HCT116 (cell line): ENCODE measurements around the gene PPIL4.

Experiments used
- ATF3 ChIP-seq: IDR thresholded peaks from 2 replicates; pipeline ENCODE4 v1.6.1; 2012
- CTCF ChIP-seq, 3 experiments: fragments of 200-600 bp in 1 of 3; sonication (generic) in 1 of 3; IDR thresholded peaks in 2 of 3; conservative IDR thresholded peaks in 1 of 3; 2 replicates each; pipeline ENCODE4 v1.5.1; 2012 to 2017; ENCODE audit warnings: low read depth in 2 of 3, low read length in 2 of 3, antibody characterized with exemption in 1 of 3, borderline replicate concordance in 1 of 3, control low read depth in 1 of 3, mild to moderate bottlenecking in 1 of 3, mixed read lengths in 1 of 3, mixed run types in 1 of 3, moderate library complexity in 1 of 3; ENCODE audit not compliant: insufficient read depth in 1 of 3
- EZH2 ChIP-seq: fragments of 200-600 bp; sonication (generic); IDR thresholded peaks from 2 replicates; pipeline ENCODE4 v1.6.1; 2017; ENCODE audit warnings: antibody characterized with exemption, mixed run types
- EZH2phosphoT487 ChIP-seq: fragments of 200-600 bp; IDR thresholded peaks from 2 replicates; pipeline ENCODE4 v1.6.1; 2018; ENCODE audit warnings: antibody characterized with exemption, borderline replicate concordance
- FOSL1 ChIP-seq: IDR thresholded peaks from 2 replicates; pipeline ENCODE4 v1.6.1; 2012; ENCODE audit warnings: low read depth
- JUND ChIP-seq: IDR thresholded peaks from 2 replicates; pipeline ENCODE4 v1.6.1; 2012
- POLR2A ChIP-seq: IDR thresholded peaks from 2 replicates; pipeline ENCODE4 v1.7.0; 2011; ENCODE audit warnings: borderline replicate concordance; ENCODE audit not compliant: insufficient read depth, insufficient read length; ENCODE audit errors: extremely low read depth
- POLR2AphosphoS5 ChIP-seq: IDR thresholded peaks from 2 replicates; pipeline ENCODE4 v1.6.1; 2011; ENCODE audit warnings: mild to moderate bottlenecking, low read depth, low read length, moderate library complexity
- RAD21 ChIP-seq: IDR thresholded peaks from 2 replicates; pipeline ENCODE4 v1.6.1; 2012; ENCODE audit warnings: low read depth, mild to moderate bottlenecking
- REST ChIP-seq: IDR thresholded peaks from 2 replicates; pipeline ENCODE4 v1.6.1; 2012; ENCODE audit warnings: low read depth
- SP1 ChIP-seq: IDR thresholded peaks from 2 replicates; pipeline ENCODE4 v1.6.1; 2012; ENCODE audit warnings: low read depth
- YY1 ChIP-seq: IDR thresholded peaks from 2 replicates; pipeline ENCODE4 v1.6.1; 2011; ENCODE audit warnings: low read length, low read depth, moderate library complexity, mild to moderate bottlenecking; ENCODE audit not compliant: insufficient replicate concordance; ENCODE audit errors: extremely low read depth
- ZNF274 ChIP-seq: fragments of 200-500 bp; sonication (Bioruptor generic); IDR thresholded peaks from 2 replicates; pipeline ENCODE4 v1.6.1; 2014; ENCODE audit warnings: mild to moderate bottlenecking, low read depth, low read length, inconsistent platforms

GRCh38 chr6:149461670-149462069 lies 84.2 kb downstream of the PPIL4 start:
- TF ChIP-seq CTCF (IDR thresholded peaks at IDR 0.05 in 2 of 3, conservative IDR thresholded peaks at IDR 0.05 in 1 of 3; ENCODE audit: borderline replicate concordance in 1 of 3, insufficient read depth in 1 of 3, low read depth in 2 of 3, low read length in 2 of 3) (no peak), ZNF274 (no peak), RAD21 (no peak), POLR2A (no peak), EZH2phosphoT487 (no peak), EZH2 (no peak), POLR2AphosphoS5 (no peak), REST (no peak), FOSL1 (no peak), YY1 (no peak), JUND (no peak), ATF3 (no peak), SP1 (no peak)
